HG03460 (cell line): ENCODE measurements around the gene CEP97.

Source experiments
- ATAC-seq: cut with Tn5 transposase; IDR thresholded peaks from one replicate; pipeline ENCODE4 v1.9.1; 2021; ENCODE audit not compliant: unreplicated experiment

The CEP97 gene

GRCh38 chr3:101811875-101812274, 87.5 kb downstream of the CEP97 start:
- no peak for ATAC-seq

- ATAC-seq = no peak
These were observed 88.5 kb downstream of the CEP97 start for GRCh38 chr3:101812895-101813294.

- no peak for ATAC-seq
These were observed 89.5 kb downstream of the CEP97 start for GRCh38 chr3:101813817-101814440.

- no peak for ATAC-seq
These were observed 90.4 kb downstream of the CEP97 start for GRCh38 chr3:101814835-101815234.

GRCh38 chr3:101816215-101817149, 92.1 kb downstream of the CEP97 start:
- ATAC-seq = no peak

GRCh38 chr3:101817992-101818391, 93.6 kb downstream of the CEP97 start:
- no peak for ATAC-seq

- ATAC-seq = peak; percentile 39
These were observed 95.3 kb downstream of the CEP97 start for GRCh38 chr3:101819649-101820206.
